ENCODE measurements around the gene VILL. TPM values are rescaled to one million over a fixed set of nuclear protein-coding genes. Genes with fewer than 3 reads are reported as not detected.

Gene VILL
- total RNA-seq, 2 experiments from 2014 or later, result 11.4 to 11.7 TPM

- H3K27me3 Mint-ChIP-seq, result peaks cover 10% of the 10 kb centered on the region
- no peak for ATAC-seq
- intact Hi-C loops (cut with micrococcal nuclease), result no loop called here
- TF ChIP-seq, protein P1, sequence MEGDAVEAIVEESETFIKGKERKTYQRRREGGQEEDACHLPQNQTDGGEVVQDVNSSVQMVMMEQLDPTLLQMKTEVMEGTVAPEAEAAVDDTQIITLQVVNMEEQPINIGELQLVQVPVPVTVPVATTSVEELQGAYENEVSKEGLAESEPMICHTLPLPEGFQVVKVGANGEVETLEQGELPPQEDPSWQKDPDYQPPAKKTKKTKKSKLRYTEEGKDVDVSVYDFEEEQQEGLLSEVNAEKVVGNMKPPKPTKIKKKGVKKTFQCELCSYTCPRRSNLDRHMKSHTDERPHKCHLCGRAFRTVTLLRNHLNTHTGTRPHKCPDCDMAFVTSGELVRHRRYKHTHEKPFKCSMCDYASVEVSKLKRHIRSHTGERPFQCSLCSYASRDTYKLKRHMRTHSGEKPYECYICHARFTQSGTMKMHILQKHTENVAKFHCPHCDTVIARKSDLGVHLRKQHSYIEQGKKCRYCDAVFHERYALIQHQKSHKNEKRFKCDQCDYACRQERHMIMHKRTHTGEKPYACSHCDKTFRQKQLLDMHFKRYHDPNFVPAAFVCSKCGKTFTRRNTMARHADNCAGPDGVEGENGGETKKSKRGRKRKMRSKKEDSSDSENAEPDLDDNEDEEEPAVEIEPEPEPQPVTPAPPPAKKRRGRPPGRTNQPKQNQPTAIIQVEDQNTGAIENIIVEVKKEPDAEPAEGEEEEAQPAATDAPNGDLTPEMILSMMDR (IDR thresholded peaks at IDR 0.05), result no peak
- POLR2A ChIA-PET, result no interaction called here
- no peak overlapping the region for H3K27ac Mint-ChIP-seq
- H3K4me3 Mint-ChIP-seq, result peak overlapping the region; percentile 14
- H3K4me1 Mint-ChIP-seq (ENCODE audit: low read depth), result peaks cover 38% of the 10 kb centered on the region
- CTCF ChIA-PET, result interaction anchor here (1.3 kb wide), 1 partner anchor 11 kb away, joined by 3 read pairs; the partner anchor contains the start of gene DLEC1
- no peaks in the 10 kb centered on the region for H3K36me3 Mint-ChIP-seq (ENCODE audit: low read depth)
- no peaks in the 10 kb centered on the region for H3K9me3 Mint-ChIP-seq
- no peak for DNase-seq
Observed at GRCh38 chr3:38027466-38028465, 37.2 kb downstream of the VILL start.

DNA sequence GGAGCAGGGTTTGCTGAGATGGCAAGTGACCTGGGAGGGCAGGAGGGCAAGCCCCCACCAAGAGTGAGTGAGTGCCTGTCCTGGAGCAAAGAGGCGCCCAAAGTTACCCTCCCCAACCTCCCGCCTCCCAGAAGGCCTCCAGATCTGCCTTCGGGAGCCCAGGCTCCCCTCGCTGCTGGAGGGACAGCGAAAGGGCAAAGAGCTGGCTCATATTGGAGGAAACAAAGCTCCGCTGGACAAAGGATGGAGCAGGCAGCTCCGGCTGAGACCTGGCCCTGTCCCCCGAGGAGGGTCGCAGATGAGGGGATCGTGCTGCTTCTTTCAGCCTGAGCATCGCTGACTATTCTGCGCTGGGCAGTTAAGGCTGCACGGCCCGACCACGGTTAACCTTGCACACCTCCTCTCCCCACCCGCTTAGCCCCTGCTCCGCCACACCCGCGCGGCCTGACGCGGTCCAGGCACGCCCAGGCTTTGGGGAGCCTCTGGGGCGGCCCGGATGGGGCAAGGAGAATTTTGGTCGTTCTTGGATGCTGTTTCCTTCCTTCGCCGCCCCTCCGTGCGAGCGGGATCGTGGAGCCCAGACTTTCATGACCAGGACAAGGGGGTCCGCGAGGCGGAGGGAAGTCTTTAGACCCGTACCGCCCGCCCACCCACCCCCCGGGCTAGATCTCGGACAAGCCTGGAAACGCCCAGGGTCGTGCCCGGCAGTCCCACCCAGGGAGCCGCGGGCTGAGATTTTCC is 38.2 kb downstream of the VILL start:
- intact Hi-C loops (cut with micrococcal nuclease), result no loop called here
- no peak for ATAC-seq
- TF ChIP-seq, protein P1 (IDR thresholded peaks at IDR 0.05), result no peak
- Mint-ChIP-seq H3K4me1 (ENCODE audit: low read depth) (peaks cover 28% of the 10 kb centered on the region), H3K27ac (no peak overlapping the region), H3K36me3 (ENCODE audit: low read depth) (no peaks in the 10 kb centered on the region), H3K4me3 (peak overlapping the region; percentile 14), H3K9me3 (no peaks in the 10 kb centered on the region), H3K27me3 (peaks cover 15% of the 10 kb centered on the region)
- CTCF ChIA-PET, result interaction anchor here (1.0 kb wide), 1 partner anchor 174 kb away, joined by 4 read pairs; no protein-coding TSS in a partner anchor
- POLR2A ChIA-PET, result interaction anchor here (1.0 kb wide), 2 partner anchors 27 to 32 kb away, joined by 3 read pairs; no protein-coding TSS in a partner anchor
- no peak for DNase-seq

DNA sequence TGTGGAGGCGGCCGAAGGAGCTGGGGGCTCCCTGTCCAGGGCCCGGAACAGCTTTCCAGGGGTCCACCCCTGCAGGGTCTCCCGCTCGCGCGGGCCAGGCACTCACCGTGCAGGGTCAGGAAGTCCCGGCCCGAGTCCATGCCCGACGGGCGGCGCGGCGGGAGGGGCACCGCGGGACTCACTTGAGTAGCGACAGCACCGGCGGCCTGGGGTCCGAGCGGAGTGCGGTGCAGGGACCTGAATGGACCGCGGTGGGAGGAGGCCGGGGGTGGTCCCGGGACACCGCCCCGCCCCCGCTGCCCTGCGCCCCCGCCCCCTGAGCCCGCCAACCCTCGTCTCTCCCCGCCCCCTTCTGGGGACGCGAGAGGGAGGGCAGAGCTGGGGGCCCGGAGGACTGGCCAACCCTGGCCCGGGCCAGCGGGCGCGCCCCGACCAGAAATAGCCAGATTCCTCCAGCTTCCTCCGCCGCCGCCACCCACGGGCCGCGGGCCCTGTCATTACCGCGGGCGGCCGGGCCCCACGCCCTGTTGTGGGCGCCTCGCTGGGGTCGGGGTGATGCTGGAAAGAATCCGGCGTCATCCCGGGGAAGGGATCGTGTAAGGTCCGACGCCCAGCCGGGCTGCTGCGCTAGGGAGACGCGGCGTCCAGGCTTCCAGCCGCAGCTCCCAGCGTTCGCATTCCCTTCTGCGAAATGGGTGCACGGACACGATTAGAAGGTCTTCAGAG is 39.0 kb downstream of the VILL start, which contains the start of gene PLCD1:
TSS of gene PLCD1 (minus strand) at position 243 of the 726 bp plus-strand sequence. CDS start at position 140, 103 bp downstream.
- DNase-seq (peak; percentile 45), ATAC-seq (no peak)
- Mint-ChIP-seq H3K27me3 (peaks cover 18% of the 10 kb centered on the region), H3K36me3 (ENCODE audit: low read depth) (no peaks in the 10 kb centered on the region), H3K9me3 (no peaks in the 10 kb centered on the region), H3K4me3 (peak within 1 kb of the TSS; percentile 14), H3K4me1 (ENCODE audit: low read depth) (peaks cover 24% of the 10 kb centered on the region), H3K27ac (no peak within 1 kb of the TSS)
- POLR2A ChIA-PET, result interaction anchor here (1.0 kb wide), 2 partner anchors 28 to 32 kb away, joined by 3 read pairs; no protein-coding TSS in a partner anchor
- CTCF ChIA-PET, result interaction anchor here (1.0 kb wide), 1 partner anchor 174 kb away, joined by 4 read pairs; no protein-coding TSS in a partner anchor
- intact Hi-C loops (cut with micrococcal nuclease), result no loop called here
- TF ChIP-seq, protein P1 (IDR thresholded peaks at IDR 0.05), result no peak

GRCh38 chr3:38030126-38031021 is 39.8 kb downstream of the VILL start:
- CTCF ChIA-PET, result interaction anchor here (0.8 to 0.9 kb wide), 2 partner anchors 9 to 27 kb away, joined by 3 to 4 read pairs; partner anchors contain the start of gene DLEC1
- Mint-ChIP-seq H3K27ac (no peak overlapping the region), H3K4me1 (ENCODE audit: low read depth) (peaks cover 19% of the 10 kb centered on the region), H3K27me3 (peaks cover 20% of the 10 kb centered on the region), H3K4me3 (peak overlapping the region; percentile 8), H3K9me3 (no peaks in the 10 kb centered on the region), H3K36me3 (ENCODE audit: low read depth) (no peaks in the 10 kb centered on the region)
- intact Hi-C loops (cut with micrococcal nuclease), result no loop called here
- ATAC-seq (peak; percentile 14), DNase-seq (no peak)
- POLR2A ChIA-PET, result interaction anchor here (1.0 kb wide), 1 partner anchor 29 kb away, joined by 3 read pairs; no protein-coding TSS in a partner anchor
- TF ChIP-seq, protein P1 (IDR thresholded peaks at IDR 0.05), result no peak
